Tibial artery (tissue), 4 donors: ENCODE results near the gene ZNF777.

Experiments
- DNase-seq, 2 donors: peaks; one replicate each; pipeline ENCODE4 v3.0.0-alpha.2; 2019
- H3K27ac ChIP-seq, 2 donors: fragments of 200-600 bp; sonication (generic) in 1 of 2; 1 replicate in 1 of 2; 2 replicates in 1 of 2; pipeline ENCODE4 v1.5.1; 2018 to 2019; ENCODE audit warnings: mild to moderate bottlenecking in 1 of 2
- H3K27me3 ChIP-seq, 2 donors: fragments of 200-600 bp; sonication (generic) in 1 of 2; one replicate each; pipeline versions ENCODE4 v1.5.1 to v1.6.0; 2016 to 2019
- H3K36me3 ChIP-seq, 3 donors: fragments of 200-600 bp; sonication (generic) in 2 of 3; one replicate each; pipeline ENCODE4 v1.5.1; 2016 to 2019; ENCODE audit warnings: mild to moderate bottlenecking in 2 of 3
- H3K4me1 ChIP-seq, 4 donors: fragments of 200-600 bp; sonication (generic) in 2 of 4; 1 replicate in 3 of 4; 2 replicates in 1 of 4; pipeline ENCODE4 v1.5.1; 2016 to 2019
- H3K4me3 ChIP-seq, 2 donors: fragments of 200-600 bp; sonication (generic) in 1 of 2; 1 replicate in 1 of 2; 2 replicates in 1 of 2; pipeline ENCODE4 v1.5.1; 2018 to 2019; ENCODE audit warnings: mild to moderate bottlenecking in 2 of 2
- H3K9me3 ChIP-seq, 3 donors: fragments of 200-600 bp; sonication (generic) in 1 of 3; one replicate each; pipeline ENCODE4 v1.5.1; 2016 to 2019
- intact Hi-C: fragments of 100-400 bp; cut with DNase I; formaldehyde crosslinking; loops from one replicate; pipeline ENCODE4 v1.15.0; 2023; ENCODE audit warnings: low total_unique reads
- TF ChIP-seq, protein P1 (sequence below), 2 experiments: fragments of 200-600 bp in 1 of 2; fragments of 450-650 bp in 1 of 2; IDR thresholded peaks; one replicate each; pipeline ENCODE4 v1.5.1; 2017 to 2019; ENCODE audit warnings: antibody characterized with exemption in 2 of 2, mild to moderate bottlenecking in 1 of 2, moderate library complexity in 1 of 2

The ZNF777 gene

DNA sequence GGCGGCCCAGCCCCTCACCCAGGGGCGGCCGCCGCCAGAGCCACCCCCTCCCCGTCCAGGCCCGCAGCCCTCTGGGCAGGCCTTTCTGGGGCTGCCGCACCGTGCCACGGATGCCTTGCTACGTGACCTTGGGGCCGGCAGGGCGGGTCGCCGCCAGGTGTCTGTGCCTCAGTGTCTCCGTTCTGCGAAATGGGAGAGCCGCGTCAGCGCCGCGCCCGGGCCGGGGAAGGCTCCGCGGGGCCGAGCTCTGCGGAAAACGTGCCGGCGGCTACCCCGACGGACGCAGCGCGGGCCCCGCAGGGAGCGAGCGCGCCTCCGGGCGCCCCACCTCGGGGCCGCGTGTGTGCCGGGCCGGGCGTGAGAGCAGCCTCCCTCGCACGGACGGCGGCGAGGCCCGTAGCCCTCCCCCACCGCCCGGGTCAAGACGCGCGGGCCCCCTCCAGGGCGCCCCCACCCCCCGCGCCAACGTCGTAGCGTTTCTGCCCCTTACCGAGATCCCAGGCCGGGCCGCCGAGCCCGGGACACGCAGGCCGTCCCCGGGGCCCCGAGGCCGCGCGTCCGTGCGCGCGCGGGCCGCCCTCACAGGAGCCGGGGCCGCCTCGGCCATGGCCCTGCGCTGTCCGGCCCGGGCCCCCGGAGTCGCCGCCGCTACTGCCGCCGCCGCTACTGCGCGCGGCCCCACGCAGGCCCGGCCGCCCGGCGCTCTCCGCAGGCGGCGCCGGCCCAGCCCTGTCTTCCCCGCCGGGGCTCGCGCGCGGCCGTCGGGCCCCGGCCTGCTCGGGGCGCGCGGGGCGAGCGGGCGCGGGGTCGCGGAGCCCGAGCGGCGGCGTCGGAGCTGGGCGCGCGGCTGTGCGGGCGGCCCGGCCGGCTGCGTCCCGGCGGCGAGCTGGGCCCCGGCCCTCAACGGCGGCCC is 1.1 kb downstream of the ZNF777 start:
- no peak for DNase-seq
- Histone ChIP-seq H3K27ac (no peak overlapping the region), H3K4me1 (peaks cover 0 to 30% (median 20%) of the 10 kb centered on the region in 4 donors), H3K9me3 (no peaks in the 10 kb centered on the region), H3K4me3 (peak overlapping the region; percentile 73 to 93), H3K27me3 (no peaks in the 10 kb centered on the region), H3K36me3 (peaks cover 10 to 20% (median 10%) of the 10 kb centered on the region in 3 donors)
- TF ChIP-seq, protein P1, sequence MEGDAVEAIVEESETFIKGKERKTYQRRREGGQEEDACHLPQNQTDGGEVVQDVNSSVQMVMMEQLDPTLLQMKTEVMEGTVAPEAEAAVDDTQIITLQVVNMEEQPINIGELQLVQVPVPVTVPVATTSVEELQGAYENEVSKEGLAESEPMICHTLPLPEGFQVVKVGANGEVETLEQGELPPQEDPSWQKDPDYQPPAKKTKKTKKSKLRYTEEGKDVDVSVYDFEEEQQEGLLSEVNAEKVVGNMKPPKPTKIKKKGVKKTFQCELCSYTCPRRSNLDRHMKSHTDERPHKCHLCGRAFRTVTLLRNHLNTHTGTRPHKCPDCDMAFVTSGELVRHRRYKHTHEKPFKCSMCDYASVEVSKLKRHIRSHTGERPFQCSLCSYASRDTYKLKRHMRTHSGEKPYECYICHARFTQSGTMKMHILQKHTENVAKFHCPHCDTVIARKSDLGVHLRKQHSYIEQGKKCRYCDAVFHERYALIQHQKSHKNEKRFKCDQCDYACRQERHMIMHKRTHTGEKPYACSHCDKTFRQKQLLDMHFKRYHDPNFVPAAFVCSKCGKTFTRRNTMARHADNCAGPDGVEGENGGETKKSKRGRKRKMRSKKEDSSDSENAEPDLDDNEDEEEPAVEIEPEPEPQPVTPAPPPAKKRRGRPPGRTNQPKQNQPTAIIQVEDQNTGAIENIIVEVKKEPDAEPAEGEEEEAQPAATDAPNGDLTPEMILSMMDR (IDR thresholded peaks at IDR 0.05): no peak
- intact Hi-C loops: loop anchor here (5.0 kb wide), 1 partner anchor 38 kb away; the partner anchor contains the start of gene ZNF746

- no peak for DNase-seq
- TF ChIP-seq, protein P1 (IDR thresholded peaks at IDR 0.05): no peak
- intact Hi-C loops: no loop called here
- Histone ChIP-seq H3K4me1 (peaks cover 0 to 30% (median 20%) of the 10 kb centered on the region in 4 donors), H3K4me3 (peak overlapping the region; percentile 73 to 93), H3K36me3 (peaks cover 16 to 26% (median 17%) of the 10 kb centered on the region in 3 donors), H3K9me3 (no peaks in the 10 kb centered on the region), H3K27me3 (no peaks in the 10 kb centered on the region), H3K27ac (no peak overlapping the region)
Observed at GRCh38 chr7:149459201-149459539, 1.7 kb downstream of the ZNF777 start.

- intact Hi-C loops: no loop called here
- Histone ChIP-seq H3K27ac (no peak overlapping the region), H3K9me3 (no peaks in the 10 kb centered on the region), H3K4me3 (no peak overlapping the region), H3K27me3 (no peaks in the 10 kb centered on the region), H3K4me1 (peaks cover 0 to 30% (median 20%) of the 10 kb centered on the region in 4 donors), H3K36me3 (peaks cover 21 to 35% (median 25%) of the 10 kb centered on the region in 3 donors)
- TF ChIP-seq, protein P1 (IDR thresholded peaks at IDR 0.05): no peak
- DNase-seq: no peak
Observed at GRCh38 chr7:149458235-149458634, 2.6 kb downstream of the ZNF777 start.

- Histone ChIP-seq H3K27ac (no peak overlapping the region), H3K4me3 (no peak overlapping the region), H3K36me3 (peaks cover 24 to 38% (median 25%) of the 10 kb centered on the region in 3 donors), H3K27me3 (no peaks in the 10 kb centered on the region), H3K9me3 (no peaks in the 10 kb centered on the region), H3K4me1 (peaks cover 0 to 30% (median 20%) of the 10 kb centered on the region in 4 donors)
- TF ChIP-seq, protein P1 (IDR thresholded peaks at IDR 0.05): no peak
- DNase-seq: no peak
- intact Hi-C loops: no loop called here
Observed at GRCh38 chr7:149457766-149458165, 3.1 kb downstream of the ZNF777 start.

DNA sequence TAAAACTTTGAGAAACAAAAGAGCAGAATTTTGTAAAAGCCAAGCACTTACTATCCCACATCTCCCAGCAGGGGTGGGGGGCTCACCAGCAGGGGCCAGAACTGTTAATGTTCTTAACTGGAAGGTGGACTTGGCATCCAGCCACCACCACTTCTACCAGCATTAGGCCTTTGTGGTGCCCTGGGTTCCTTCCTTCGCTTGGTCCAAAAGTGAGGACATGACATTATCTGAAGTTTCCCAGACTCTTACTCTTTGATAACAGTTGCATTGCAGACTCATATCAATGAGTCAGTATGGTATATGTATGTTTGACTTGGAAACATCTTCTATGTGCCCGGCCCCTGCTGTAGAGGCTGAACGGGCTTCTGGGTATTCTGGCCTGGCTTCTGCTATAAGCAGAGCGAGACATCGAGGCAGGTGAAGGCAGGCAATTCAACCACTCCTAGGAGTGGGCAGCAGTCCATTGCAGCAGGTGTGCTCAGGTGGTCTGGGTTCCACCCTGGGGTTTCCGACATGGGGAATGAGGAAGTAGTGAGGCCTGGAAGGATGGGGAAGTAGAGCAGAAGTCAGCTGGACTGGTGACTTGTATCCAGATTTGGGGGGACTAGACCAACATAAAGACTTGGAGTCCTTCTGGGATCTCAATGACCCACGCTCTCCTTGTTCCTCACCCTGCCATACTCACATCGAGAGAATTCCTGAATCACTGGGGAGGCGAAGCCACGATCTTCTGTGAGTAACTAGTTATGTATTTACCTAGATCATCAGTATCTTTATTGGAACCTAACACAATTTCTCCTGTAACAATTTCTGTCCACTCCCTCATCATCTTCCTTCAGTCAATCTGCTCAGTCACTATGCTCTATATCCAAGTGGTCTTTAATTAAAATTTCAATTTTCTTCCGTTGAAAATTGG is 4.1 kb downstream of the ZNF777 start:
- TF ChIP-seq, protein P1 (IDR thresholded peaks at IDR 0.05): no peak

More for the DNA sequence above, 4.1 kb downstream of the ZNF777 start:
- H3K36me3 ChIP-seq: peaks cover 25 to 45% (median 27%) of the 10 kb centered on the region in 3 donors
- H3K27ac ChIP-seq: no peak overlapping the region
- H3K4me1 ChIP-seq: peaks cover 0 to 30% (median 20%) of the 10 kb centered on the region in 4 donors
- intact Hi-C loops: no loop called here
- no peaks in the 10 kb centered on the region for H3K9me3 ChIP-seq
- no peaks in the 10 kb centered on the region for H3K27me3 ChIP-seq
- H3K4me3 ChIP-seq: no peak overlapping the region
- DNase-seq: no peak
